GM21528 (cell line): ENCODE data around the gene LHFPL2.

Experiments
- ATAC-seq: cut with Tn5 transposase; IDR thresholded peaks from one replicate; pipeline ENCODE4 v1.9.1; 2021; ENCODE audit warnings: mild to moderate bottlenecking, moderate library complexity; ENCODE audit not compliant: unreplicated experiment, low FRiP score

The LHFPL2 gene

DNA sequence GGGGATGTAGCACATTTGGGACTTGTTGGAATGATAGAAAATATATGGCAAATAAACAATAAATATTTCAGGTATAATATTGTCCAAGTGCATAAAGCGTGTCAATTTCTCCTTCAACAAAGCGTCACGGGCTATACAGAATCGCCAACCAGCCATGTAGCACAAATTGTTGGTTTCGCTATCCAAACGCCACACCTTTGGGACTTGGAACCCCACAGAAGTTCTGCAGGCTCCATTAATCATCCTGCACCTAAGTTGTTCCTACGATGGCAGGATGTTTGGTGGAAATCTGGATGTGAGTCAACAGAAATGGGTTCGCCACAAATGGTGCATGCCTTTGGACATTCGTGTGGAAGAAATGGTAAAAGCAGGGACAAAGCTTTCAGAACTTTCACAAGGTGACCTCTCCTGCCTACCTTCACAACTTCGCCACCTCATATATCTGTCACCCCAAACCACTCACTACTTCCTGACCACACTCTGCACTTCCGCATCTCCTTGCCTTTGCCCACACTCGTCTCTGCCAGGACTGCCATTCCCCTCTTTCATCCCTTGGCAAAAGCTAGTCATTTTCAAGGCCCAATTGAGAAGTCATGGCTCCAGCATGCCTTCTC lies 95.7 kb downstream of the LHFPL2 start:
- no peak for ATAC-seq

DNA sequence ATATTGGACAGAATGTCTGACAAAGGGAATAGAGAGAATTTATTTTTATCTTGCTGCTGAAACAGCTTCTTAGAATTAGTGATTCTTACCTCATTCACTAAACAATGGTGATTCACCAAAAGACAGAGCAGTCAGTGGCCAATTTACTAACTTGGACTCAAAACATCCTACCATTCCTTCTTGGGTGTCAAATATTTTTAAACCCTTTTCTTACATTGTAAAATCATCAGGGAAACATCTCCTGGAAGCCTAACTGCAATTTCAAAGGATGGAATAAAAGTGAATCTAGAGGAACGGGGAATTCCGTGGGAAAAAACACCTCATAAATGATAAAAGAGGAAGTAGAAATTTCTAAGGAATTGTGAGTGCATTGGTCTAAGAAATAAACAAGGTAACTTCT lies 97.7 kb downstream of the LHFPL2 start:
- ATAC-seq: no peak

DNA sequence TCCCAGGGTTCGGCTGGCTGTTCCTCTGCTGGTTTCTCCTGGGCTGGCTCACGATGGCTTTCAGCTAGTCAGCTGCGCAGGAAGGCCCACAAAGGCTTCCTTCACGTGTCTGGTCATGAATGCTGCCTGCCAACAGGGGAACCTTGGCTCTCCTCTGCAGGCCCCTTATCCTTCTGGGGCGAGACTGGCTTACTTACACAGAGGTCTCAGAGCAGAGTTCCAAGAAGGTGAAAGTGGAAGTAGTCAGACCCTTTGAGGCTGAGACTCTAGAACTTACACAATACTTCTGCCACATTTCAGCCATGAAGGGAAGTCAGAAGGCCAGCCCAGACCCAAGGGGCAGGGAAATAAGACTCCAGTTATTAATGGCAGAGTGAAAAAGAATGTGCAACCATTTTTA lies 99.5 kb downstream of the LHFPL2 start:
- ATAC-seq: no peak

DNA sequence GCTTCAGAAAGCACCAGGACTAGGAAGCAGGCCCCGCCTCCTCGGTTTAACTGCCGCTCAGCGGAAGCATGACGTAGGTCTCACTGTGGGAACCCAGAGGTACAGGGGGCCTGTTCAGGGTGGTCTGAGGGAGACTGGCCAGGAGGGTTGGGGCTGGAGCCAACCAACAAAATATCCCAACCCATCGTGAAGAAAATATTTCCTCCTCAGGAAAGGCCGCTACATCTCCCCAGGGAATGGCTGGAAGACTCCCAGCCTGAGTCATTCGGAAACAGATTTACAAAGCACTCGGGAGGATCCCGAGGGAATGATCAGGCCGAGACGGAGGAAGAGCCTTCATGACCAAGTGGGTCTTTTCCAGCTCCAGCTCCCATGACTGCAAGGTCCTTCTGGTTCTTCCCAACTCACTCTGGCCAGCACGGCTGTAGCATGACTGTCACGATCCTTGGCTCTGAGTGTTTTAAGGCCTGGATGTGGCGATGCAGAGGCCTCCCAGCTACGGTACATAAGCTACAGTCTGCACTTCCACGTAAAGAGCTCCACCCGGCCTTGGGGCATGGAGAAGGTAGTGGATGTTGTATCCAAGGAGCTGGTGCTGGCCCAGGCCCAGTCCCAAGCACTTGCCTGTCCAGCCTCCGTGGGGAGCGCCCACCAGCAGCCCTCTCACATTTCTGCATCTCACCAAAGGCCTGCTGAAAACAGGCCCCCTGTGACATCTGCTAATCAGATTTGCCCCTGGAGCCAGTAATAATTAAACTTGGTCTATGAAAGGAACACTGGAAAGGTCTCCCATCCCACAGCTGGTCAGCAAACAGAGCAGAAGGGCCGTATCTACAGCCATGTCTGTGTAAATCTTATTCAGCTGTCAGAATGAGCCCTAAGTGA lies 100.6 kb downstream of the LHFPL2 start:
- ATAC-seq: no peak

DNA sequence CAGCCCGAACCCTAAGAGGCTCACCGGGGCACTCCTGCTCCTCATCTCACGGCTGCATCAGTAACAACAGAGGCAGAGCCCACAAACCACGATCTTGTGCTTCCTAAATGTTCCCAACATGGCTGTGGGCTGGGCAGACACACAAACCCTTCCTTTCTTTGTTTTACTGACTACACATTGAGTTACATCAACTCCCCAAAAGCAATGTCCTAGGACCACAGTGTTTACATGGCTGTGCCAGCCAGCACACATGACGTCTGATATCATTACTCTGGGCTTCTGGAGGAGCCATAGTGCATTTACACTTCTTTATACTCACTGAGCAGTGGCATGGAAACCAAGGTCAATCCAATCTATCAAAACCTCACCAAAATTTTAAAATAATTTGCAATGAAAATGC lies 101.4 kb downstream of the LHFPL2 start:
- ATAC-seq: no peak

DNA sequence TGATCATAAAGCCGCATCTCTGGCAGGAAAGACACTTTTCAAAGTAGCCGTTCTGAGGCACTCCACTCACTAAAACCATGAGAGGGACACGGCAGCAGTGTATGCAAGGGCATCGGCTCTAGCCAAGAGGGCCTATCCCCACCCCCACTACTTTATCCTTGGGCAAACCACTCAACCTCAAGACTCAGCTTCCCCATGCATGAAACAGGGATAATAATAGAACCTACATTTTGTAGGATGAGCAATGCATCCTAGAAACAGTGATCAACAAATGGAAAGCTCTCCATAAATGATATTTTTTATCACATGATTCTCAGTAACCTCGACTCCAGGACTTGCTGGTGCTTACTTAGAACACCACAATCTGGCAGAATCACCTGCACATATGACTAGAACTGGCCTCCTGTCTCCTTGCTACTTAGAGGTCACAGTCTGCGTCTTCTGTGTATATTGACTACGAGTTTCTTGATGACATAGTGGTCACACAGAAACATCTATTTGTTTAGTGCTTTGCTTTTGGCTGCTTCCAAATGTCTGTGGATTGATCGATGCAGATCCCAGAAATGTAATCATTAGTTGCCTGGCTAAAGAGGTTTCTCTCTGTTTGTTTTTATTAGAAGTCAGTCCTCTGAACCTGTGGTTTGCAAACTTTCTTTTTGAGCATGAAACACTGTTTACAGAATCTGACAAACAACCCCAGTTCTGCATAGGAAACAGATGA lies 102.1 kb downstream of the LHFPL2 start:
- no peak for ATAC-seq

DNA sequence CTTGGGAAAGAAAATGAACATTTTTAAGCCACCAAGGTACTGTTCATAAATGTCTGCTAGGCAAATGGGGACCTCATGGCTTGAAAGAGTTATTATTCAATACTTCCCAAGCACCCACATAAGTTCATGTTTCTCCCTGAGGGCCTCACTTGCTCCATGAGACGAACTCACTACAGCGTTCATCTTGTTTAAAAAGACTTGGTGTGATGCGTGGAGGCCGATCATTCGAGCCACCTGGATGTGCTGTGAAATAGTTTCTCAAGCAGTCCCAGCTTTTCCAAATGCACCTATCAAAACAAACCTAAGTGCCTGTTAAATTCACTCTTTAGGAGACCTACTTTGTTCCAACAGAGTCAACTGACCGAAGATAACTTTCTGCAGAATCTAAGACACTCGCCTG lies 103.2 kb downstream of the LHFPL2 start:
- ATAC-seq: no peak

DNA sequence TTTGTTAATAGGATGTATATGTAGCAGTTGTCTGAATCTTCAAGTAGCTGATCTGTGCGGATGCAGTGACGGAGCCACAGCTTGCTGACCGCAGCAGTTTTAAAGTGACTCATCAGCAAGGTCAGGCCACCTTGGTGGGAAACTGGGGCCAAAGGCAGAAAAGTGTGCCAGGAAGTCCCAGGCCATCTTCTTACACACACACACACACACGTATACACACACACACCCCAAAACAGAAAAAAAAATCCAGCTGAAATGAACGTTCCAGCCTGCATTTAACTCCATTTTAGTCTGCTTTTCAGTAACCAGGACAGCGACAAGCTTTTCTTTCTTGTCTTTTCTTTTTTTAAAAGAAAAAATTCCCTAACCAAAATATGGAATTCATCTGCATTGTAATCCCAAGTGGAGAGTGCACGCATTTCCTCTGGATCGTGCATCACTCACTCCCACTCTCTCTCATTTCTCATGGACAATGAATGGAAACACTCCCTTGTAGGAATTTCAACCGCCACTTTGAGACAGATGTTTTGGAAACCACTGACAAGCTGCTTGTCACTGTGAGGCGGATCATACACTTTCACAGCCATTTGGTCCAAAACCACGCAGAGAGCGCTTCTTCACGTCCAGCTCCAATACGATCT lies 103.9 kb downstream of the LHFPL2 start:
- no peak for ATAC-seq

DNA sequence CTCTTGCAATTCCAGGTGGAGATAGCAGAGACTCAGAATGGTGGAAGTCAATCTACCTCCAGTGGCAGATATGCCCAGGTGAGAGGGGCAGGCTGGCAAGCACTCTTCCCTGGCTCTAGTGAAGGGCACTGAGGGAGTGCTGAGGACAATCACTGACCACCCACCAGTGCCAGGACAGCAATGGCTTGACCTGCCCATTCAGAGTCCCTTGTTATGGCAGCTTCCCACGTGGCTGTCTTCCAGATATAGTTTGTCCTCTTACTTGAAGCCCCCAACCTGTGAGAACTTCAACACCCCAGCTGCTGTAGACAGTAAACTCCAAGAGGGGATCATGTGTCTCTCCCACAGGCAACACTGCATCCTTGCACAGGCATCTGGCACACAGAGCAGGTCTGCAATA lies 104.7 kb downstream of the LHFPL2 start:
- ATAC-seq: no peak

DNA sequence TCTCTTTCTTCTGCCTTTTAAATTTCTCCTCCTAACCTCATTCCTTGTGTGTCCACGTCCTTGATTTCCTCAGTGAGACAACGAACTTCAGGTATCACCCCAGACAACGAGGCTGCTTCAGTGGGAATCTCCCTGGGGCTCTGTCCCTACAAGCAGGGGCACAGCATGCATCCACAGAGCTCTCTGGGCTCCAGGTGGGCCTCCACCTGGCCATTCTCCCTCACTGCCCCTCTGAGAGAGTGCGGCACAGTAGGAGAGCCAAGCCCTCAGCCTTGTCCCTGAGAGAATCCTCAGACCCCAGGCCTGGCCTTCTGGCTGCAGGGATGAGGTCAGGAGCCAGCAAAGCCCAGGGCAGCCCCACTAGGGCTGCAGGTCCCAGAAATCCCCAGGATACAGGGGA lies 105.3 kb downstream of the LHFPL2 start:
- no peak for ATAC-seq

DNA sequence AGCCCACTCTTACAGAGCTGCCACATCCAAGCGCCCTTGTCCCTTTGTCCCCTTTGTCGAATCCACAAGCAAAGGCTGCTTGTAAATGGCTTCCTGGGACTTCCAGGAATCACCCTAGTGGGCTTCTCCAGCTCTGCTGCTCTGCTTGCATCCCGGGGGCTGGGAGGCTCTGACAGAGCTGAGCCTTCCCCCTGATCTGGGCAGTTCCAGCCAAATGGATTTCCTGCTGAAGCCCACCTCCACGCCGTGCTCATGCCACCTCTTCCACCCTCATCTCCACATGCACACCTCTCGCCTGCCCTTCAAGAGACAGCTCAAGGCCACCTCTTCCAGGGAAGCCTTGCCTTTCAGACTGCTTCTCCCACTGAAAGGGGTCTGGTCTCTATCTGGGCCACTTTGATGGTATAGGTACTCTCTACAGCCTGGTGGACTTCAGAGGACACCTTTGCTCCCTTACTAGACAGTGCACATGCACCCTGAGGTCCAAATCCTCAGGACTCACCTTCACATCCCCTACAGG lies 106.2 kb downstream of the LHFPL2 start:
- no peak for ATAC-seq

DNA sequence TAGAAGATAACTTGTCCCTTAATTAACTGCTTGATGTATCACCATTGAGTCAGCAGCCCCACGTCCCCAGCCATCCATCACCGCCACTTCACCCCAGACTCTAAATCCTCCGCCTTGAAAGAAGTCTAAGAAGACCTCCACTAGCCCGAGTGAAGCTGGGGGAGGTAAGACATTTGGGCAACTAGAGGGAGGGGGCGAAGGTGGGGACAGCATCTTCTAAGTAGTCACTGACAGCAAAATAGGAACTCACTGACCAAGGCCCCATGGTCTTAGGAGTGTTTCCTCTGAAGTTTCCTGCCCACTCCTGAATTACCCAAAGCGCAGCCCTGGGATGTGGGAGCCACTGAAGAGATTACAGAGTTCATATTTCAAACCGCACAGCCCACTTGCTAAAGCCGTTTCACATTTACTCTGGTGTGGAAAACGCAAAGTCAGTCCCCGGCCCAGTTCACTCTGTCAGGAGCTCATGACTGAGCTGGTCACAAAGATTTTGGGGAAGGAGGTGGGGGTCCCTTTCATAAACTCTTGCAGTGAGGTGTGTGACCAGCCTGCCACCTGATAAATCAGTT lies 107.4 kb downstream of the LHFPL2 start:
- ATAC-seq: no peak

DNA sequence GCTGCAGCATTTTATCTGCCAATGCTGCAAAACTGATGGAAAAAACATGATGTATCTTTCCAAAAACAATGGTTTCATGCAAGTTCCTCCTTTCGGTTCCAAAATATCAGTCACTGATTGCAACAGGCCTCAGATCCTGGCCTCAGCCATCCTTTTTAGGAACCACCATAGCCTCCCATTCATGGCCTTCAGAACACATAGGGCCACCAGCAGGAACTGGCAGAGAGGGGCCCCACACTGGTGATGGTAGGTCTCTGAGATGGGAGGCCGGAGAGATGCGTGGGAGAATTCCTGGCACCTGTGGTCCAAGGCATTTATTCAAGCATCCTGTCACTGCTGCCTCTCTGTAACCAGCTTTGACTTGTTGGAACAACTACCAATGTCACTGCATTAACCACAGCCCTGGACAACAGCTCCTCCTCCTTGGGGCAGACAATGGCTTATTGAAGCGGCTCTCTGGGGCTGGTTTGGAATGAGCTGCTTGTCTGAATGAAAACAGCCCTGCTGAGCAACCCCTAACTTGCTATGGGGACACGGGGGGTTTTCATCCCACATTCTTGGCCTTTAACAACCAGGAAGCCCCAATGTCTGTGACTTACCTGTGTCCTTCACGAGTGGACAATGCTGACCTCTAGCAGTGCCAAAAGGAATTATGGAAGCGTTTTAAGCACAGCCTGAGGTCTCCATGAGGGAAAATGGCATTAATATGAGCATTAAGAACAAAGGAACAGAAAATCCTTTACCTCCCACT lies 108.1 kb downstream of the LHFPL2 start:
- ATAC-seq: no peak

DNA sequence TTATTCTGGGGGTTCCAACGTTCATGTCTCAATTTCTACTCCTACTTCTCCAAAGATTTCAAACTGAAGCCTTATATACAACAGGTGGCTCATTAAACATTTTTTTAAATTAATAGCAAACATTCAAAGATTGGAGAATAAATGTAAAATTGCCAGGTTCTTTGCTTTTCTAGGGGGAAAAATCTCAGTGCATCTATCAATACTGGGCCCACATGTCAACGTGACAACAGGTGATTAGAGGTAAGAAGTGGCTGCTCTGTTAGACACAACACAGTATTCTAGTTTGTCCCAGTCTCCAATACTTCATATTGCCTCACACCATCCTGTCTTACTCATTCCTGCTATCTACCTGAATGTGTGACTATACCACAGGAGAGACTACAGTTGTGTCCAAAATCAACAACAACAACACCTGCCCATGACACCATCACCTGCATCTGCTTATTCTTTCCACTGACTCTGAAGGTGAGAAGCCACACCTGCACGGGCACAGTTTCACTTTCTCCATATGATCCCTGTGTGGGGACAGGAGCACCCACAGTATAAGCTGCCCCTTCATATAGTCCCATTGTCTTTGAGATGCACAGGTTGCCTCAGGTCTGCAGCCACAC lies 110.2 kb downstream of the LHFPL2 start:
- no peak for ATAC-seq

DNA sequence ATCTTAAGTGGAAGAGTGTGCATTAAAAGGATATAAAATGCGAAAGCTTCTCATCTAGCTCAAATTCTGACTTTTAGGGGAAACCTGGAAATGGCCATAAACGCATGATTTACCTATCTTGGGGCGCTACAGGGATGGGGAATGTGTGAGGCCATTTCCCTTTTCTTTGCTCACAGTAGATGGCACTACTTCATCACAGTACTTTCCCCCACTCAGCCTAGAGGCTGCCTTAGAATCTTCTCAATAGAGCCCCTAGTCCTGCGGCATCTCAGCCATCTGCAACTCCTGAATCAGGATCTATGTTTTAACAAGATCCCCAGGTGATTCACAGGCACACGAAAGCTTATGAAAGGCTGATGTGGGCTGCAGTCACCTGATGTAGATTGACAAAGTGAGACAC lies 110.8 kb downstream of the LHFPL2 start:
- no peak for ATAC-seq

DNA sequence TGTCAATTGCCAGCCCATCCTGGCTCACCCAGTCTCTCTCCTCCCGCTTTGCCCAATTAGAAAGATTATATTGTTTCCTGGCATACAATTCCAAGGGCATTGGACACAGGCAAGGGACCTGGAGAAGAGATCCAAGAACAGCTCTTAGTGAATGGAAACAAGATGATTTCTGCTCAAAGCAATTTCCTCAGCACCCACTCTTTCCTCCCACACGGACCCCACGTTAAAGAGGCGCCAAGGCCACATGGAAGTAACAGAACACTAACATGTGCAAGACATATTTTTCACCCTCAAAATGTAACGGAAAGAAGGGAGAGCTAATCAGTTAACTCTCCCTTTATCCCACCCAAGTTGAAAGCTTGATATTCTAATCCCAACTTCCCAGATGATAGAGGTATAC lies 111.2 kb downstream of the LHFPL2 start:
- ATAC-seq: no peak

DNA sequence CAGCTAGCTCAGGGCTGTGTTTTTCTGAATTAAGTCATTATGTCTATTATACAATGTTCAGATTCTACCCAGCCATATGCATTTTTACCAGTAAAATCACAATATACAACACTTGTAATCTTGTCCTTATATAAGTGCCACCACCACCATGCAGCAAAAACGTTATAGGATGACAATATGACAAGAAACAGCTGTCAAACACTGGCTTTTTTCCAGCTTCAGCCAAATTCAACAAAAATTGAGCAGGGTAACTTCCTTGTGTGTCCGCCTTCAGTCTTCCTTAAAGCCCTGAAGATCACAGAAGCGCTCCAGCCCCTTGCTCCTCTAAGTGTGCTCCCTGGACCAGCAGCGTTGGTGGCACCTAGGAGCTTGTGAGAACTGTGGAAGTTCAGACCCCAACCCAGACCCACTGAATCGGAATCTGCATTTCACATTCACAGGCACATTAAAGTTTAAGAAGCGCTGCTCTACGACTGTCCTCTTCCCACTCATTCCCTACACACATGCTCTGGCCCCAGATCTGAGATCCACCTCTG lies 111.8 kb downstream of the LHFPL2 start:
- no peak for ATAC-seq

DNA sequence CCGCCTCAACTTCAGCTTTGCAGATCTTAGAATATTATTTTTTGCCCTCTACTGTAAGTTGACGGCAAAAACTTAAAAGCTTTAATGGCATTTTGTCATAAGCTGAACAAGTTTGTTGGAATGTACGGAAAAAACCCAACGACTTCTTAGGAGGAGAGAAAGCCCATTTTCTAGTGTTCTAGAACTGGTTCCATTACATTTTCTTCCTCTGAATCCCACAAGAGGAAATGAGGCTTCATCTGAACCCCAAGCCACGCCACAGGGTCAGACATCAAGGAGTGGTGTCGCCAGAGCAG lies 113.7 kb downstream of the LHFPL2 start:
- no peak for ATAC-seq

DNA sequence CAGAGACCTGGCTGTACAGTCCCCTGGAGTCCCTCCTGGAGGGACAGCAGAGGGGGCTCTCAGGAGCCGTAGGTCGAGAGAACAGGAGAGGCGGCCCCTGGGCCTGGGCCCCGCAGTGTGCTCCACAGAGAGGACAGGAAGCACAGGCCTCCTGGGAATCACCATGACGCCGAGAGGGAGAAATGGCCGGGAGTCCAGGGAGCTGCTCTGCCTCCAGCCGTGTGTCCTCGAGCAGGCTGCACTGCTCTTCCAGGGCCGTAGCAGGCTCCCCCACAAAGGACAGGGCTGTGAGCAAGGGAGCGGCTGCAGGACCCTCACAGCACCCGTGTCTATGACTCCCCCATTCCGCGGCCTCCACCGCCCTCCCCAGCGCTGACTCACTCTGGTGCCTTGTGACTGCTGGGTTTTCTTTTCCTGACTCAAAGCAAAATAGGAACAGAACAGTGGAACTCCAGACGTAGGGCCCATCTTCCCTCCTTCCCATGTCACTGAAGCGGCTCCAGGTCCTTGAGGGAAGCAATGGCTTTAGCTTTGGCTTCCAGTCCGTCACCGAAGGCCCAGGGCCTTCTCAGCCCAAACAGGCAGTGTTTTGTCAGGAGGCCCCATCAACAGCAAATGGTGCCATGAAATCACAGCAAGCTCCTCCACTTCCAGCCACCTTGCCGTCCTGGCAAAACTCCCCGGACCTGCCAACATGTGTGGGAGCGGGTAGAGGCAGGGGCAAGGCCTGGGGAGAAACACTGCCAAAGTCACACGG lies 114.2 kb downstream of the LHFPL2 start:
- no peak for ATAC-seq
